22Rv1 (cell line): ENCODE results near the gene ADAMTS17.

Experiments used
- H3K27ac ChIP-seq: fragments of 450-650 bp; 2 replicates; pipeline ENCODE4 v1.5.1; 2017
- CTCF ChIP-seq: fragments of 450-650 bp; IDR thresholded peaks from 2 replicates; pipeline ENCODE4 v1.5.1; 2017; ENCODE audit warnings: mild to moderate bottlenecking
- ZFX ChIP-seq: fragments of 450-650 bp; IDR thresholded peaks from 2 replicates; pipeline ENCODE4 v1.6.1; 2017; ENCODE audit warnings: antibody characterized with exemption, borderline replicate concordance

ADAMTS17 gene

GRCh38 chr15:100059094-100059493 lies 282.7 kb downstream of the ADAMTS17 start:
- no peak for TF ChIP-seq CTCF
- no peak for TF ChIP-seq ZFX
- no peak overlapping the region for H3K27ac ChIP-seq

GRCh38 chr15:100058458-100058857 lies 283.3 kb downstream of the ADAMTS17 start:
- TF ChIP-seq CTCF (no peak), ZFX (no peak)
- H3K27ac ChIP-seq, result no peak overlapping the region

GRCh38 chr15:100057281-100057680 lies 284.5 kb downstream of the ADAMTS17 start:
- TF ChIP-seq ZFX, result no peak
- no peak for TF ChIP-seq CTCF
- H3K27ac ChIP-seq, result no peak overlapping the region

GRCh38 chr15:100056411-100057072 lies 285.2 kb downstream of the ADAMTS17 start:
- no peak for TF ChIP-seq CTCF
- TF ChIP-seq ZFX, result no peak
- H3K27ac ChIP-seq, result no peak overlapping the region

- TF ChIP-seq CTCF (no peak), ZFX (no peak)
- no peak overlapping the region for H3K27ac ChIP-seq
Measured at GRCh38 chr15:100055821-100056220, 286.0 kb downstream of the ADAMTS17 start.

GRCh38 chr15:100054539-100054938 lies 287.2 kb downstream of the ADAMTS17 start:
- H3K27ac ChIP-seq, result no peak overlapping the region
- TF ChIP-seq CTCF (no peak), ZFX (no peak)

GRCh38 chr15:100053474-100054121 lies 288.2 kb downstream of the ADAMTS17 start:
- no peak overlapping the region for H3K27ac ChIP-seq
- TF ChIP-seq CTCF (no peak), ZFX (no peak)
